ENCODE measurements around the gene RPLP2.

RPLP2 gene

GRCh38 chr11:847876-848275, 38.1 kb downstream of the RPLP2 start:
- DNase-seq (no peak), ATAC-seq (ENCODE audit: insufficient read depth, low read depth) (no peak)
- Histone ChIP-seq H3K79me2 (ENCODE audit: insufficient read depth, low read length) (no peaks in the 10 kb centered on the region), H3K27ac (ENCODE audit: low read length) (no peak overlapping the region), H3K4me1 (ENCODE audit: insufficient read depth, low read length) (peaks cover 24% of the 10 kb centered on the region), H4K20me1 (ENCODE audit: insufficient read depth, low read length) (peaks cover 12% of the 10 kb centered on the region), H3K36me3 (ENCODE audit: insufficient read depth, low read length) (no peaks in the 10 kb centered on the region), H3K9ac (ENCODE audit: low read depth, low read length) (no peak overlapping the region), H2AFZ (ENCODE audit: low read depth, low read length) (no peak overlapping the region), H3K27me3 (ENCODE audit: insufficient read depth, low read length, poor library complexity) (no peaks in the 10 kb centered on the region), H3K9me3 (ENCODE audit: insufficient read depth, low read length, severe bottlenecking) (no peaks in the 10 kb centered on the region), H3K4me2 (ENCODE audit: insufficient read depth, low read length) (no peak overlapping the region), H3K4me3 (ENCODE audit: low read depth in 1 of 2, low read length in 2 of 2) (no peak overlapping the region)
- no peak for TF ChIP-seq EZH2 (IDR thresholded peaks at IDR 0.05; ENCODE audit: borderline replicate concordance, low read depth, low read length, severe bottlenecking)
- TF ChIP-seq CTCF (IDR thresholded peaks at IDR 0.05; ENCODE audit: borderline replicate concordance, extremely low read depth, low read length, poor library complexity, severe bottlenecking), result no peak

GRCh38 chr11:848380-848931, 38.7 kb downstream of the RPLP2 start:
- Histone ChIP-seq H2AFZ (ENCODE audit: low read depth, low read length) (no peak overlapping the region), H3K4me1 (ENCODE audit: insufficient read depth, low read length) (peaks cover 19% of the 10 kb centered on the region), H3K27me3 (ENCODE audit: insufficient read depth, low read length, poor library complexity) (no peaks in the 10 kb centered on the region), H3K4me2 (ENCODE audit: insufficient read depth, low read length) (no peak overlapping the region), H3K9ac (ENCODE audit: low read depth, low read length) (no peak overlapping the region), H3K9me3 (ENCODE audit: insufficient read depth, low read length, severe bottlenecking) (no peaks in the 10 kb centered on the region), H4K20me1 (ENCODE audit: insufficient read depth, low read length) (peaks cover 12% of the 10 kb centered on the region), H3K27ac (ENCODE audit: low read length) (no peak overlapping the region), H3K4me3 (ENCODE audit: low read depth in 1 of 2, low read length in 2 of 2) (no peak overlapping the region), H3K79me2 (ENCODE audit: insufficient read depth, low read length) (no peaks in the 10 kb centered on the region), H3K36me3 (ENCODE audit: insufficient read depth, low read length) (no peaks in the 10 kb centered on the region)
- TF ChIP-seq CTCF (IDR thresholded peaks at IDR 0.05; ENCODE audit: borderline replicate concordance, extremely low read depth, low read length, poor library complexity, severe bottlenecking) (peak; percentile 91), EZH2 (IDR thresholded peaks at IDR 0.05; ENCODE audit: borderline replicate concordance, low read depth, low read length, severe bottlenecking) (no peak)
- peak; percentile 72 for ATAC-seq (ENCODE audit: insufficient read depth, low read depth)
- peak; percentile 61 for DNase-seq

- no peak overlapping the region for H2AFZ ChIP-seq (ENCODE audit: low read depth, low read length)
- H3K27ac ChIP-seq (ENCODE audit: low read length), result no peak overlapping the region
- H3K4me1 ChIP-seq (ENCODE audit: insufficient read depth, low read length), result peaks cover 12% of the 10 kb centered on the region
- no peaks in the 10 kb centered on the region for H3K27me3 ChIP-seq (ENCODE audit: insufficient read depth, low read length, poor library complexity)
- DNase-seq (no peak), ATAC-seq (ENCODE audit: insufficient read depth, low read depth) (no peak)
- no peaks in the 10 kb centered on the region for H3K79me2 ChIP-seq (ENCODE audit: insufficient read depth, low read length)
- TF ChIP-seq EZH2 (IDR thresholded peaks at IDR 0.05; ENCODE audit: borderline replicate concordance, low read depth, low read length, severe bottlenecking) (no peak), CTCF (IDR thresholded peaks at IDR 0.05; ENCODE audit: borderline replicate concordance, extremely low read depth, low read length, poor library complexity, severe bottlenecking) (no peak)
- no peak overlapping the region for H3K9ac ChIP-seq (ENCODE audit: low read depth, low read length)
- no peak overlapping the region for H3K4me3 ChIP-seq (ENCODE audit: low read depth in 1 of 2, low read length in 2 of 2)
- H3K9me3 ChIP-seq (ENCODE audit: insufficient read depth, low read length, severe bottlenecking), result no peaks in the 10 kb centered on the region
- no peak overlapping the region for H3K4me2 ChIP-seq (ENCODE audit: insufficient read depth, low read length)
- H4K20me1 ChIP-seq (ENCODE audit: insufficient read depth, low read length), result peaks cover 10% of the 10 kb centered on the region
- no peaks in the 10 kb centered on the region for H3K36me3 ChIP-seq (ENCODE audit: insufficient read depth, low read length)
Measured at GRCh38 chr11:849104-849824, 39.5 kb downstream of the RPLP2 start.

All from DND-41 (cell line).